Body of pancreas (tissue), 4 donors: Measurements from ENCODE around the gene RPS4Y1. TPM values are rescaled to one million over a fixed set of nuclear protein-coding genes. Genes with fewer than 3 reads are reported as not detected.

Source experiments
- ATAC-seq: fragments of 150-250 bp; one replicate; pipeline ENCODE4 v1.9.1; 2016
- DNase-seq, 4 donors: peaks; one replicate each; pipeline ENCODE4 v3.0.0-alpha.2; 2019
- H3K27ac ChIP-seq, 4 donors: fragments of 200-600 bp; sonication (generic); 1 replicate in 3 of 4; 2 replicates in 1 of 4; pipeline versions ENCODE4 v1.5.1 to v1.6.1; 2016 to 2019; ENCODE audit warnings: mild to moderate bottlenecking in 1 of 4, mixed read lengths in 1 of 4, moderate library complexity in 1 of 4
- H3K27me3 ChIP-seq, 2 donors: fragments of 200-600 bp; sonication (generic); one replicate each; pipeline ENCODE4 v1.6.0; 2016; ENCODE audit warnings: mild to moderate bottlenecking in 1 of 2
- H3K36me3 ChIP-seq, 2 donors: fragments of 200-600 bp; sonication (generic); replicated peaks in 1 of 2; 2 replicates each; pipeline ENCODE4 v1.5.1; 2016; ENCODE audit warnings: low read depth in 2 of 2; ENCODE audit not compliant: insufficient read depth in 1 of 2
- H3K4me1 ChIP-seq: fragments of 200-600 bp; sonication (generic); one replicate; pipeline ENCODE4 v1.6.0; 2016
- H3K4me3 ChIP-seq, 2 donors: fragments of 200-600 bp; sonication (generic); 1 replicate in 1 of 2; 2 replicates in 1 of 2; pipeline ENCODE4 v1.5.1; 2016 to 2019
- H3K9me3 ChIP-seq, 3 donors: fragments of 200-600 bp; sonication (generic); 1 replicate in 2 of 3; 2 replicates in 1 of 3; pipeline ENCODE4 v1.5.1; 2016
- POLR2A ChIP-seq, 3 donors: fragments of 450-650 bp; IDR thresholded peaks; one replicate each; pipeline ENCODE4 v1.6.1; 2016; ENCODE audit warnings: antibody characterized with exemption in 3 of 3, mild to moderate bottlenecking in 2 of 3
- WGBS, 2 donors: methylation state at CpG; one replicate each; pipeline ENCODE4 v1.1.5; 2017; 5-methylcytosine and 5-hydroxymethylcytosine counted together
- intact Hi-C: fragments of 100-400 bp; cut with DNase I; formaldehyde crosslinking; loops from one replicate; pipeline ENCODE4 v1.15.1; 2023
- total RNA-seq, 2 donors: library from RNA; depleted of rRNA; stranded (reverse); fragments of >200 nt; gene quantifications; one replicate each; pipeline ENCODE4 v1.1.0, GENCODE V29; 2016
- TF ChIP-seq, protein P1 (sequence below), 7 experiments: fragments of 450-650 bp in 4 of 7; fragments of 200-600 bp in 3 of 7; sonication (generic) in 3 of 7; IDR thresholded peaks; one replicate each; pipeline ENCODE4 v1.5.1; 2016 to 2019; ENCODE audit warnings: antibody characterized with exemption in 7 of 7

Gene RPS4Y1
- total RNA-seq, 2 donors from 2014 or later: not detected

DNA sequence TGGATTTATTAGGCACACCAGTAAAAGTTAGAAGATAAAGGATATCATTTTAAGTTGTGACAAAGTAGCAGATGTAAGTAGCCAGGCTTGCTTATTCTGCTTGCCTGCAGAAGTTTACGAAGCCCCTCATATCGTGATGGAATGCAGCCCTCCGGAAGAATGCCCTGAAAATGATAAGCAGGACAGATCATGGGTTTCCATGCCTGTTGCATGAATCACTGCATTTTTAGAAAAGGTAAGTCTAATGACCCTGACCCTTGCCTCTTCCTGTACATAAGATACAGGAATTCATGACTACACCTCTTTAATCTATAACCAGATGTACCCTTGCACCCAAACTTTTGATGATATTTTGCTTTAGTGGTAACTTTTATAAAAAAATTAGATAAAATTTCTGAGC is 16.9 kb upstream of the RPS4Y1 start:
- TF ChIP-seq, protein P1, sequence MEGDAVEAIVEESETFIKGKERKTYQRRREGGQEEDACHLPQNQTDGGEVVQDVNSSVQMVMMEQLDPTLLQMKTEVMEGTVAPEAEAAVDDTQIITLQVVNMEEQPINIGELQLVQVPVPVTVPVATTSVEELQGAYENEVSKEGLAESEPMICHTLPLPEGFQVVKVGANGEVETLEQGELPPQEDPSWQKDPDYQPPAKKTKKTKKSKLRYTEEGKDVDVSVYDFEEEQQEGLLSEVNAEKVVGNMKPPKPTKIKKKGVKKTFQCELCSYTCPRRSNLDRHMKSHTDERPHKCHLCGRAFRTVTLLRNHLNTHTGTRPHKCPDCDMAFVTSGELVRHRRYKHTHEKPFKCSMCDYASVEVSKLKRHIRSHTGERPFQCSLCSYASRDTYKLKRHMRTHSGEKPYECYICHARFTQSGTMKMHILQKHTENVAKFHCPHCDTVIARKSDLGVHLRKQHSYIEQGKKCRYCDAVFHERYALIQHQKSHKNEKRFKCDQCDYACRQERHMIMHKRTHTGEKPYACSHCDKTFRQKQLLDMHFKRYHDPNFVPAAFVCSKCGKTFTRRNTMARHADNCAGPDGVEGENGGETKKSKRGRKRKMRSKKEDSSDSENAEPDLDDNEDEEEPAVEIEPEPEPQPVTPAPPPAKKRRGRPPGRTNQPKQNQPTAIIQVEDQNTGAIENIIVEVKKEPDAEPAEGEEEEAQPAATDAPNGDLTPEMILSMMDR (IDR thresholded peaks at IDR 0.05): no peak
- no peak for TF ChIP-seq POLR2A (IDR thresholded peaks at IDR 0.05)
- WGBS, 2 donors: 43 to 48% methylated on average over 3 of the region's 3 CpGs
- ATAC-seq (no peak), DNase-seq (no peak)
- H3K27me3 ChIP-seq: no peaks in the 10 kb centered on the region
- no peak overlapping the region for H3K27ac ChIP-seq
- H3K4me3 ChIP-seq: no peak overlapping the region
- no peaks in the 10 kb centered on the region for H3K4me1 ChIP-seq
- no peaks in the 10 kb centered on the region for H3K36me3 ChIP-seq
- intact Hi-C loops: no loop called here
- no peaks in the 10 kb centered on the region for H3K9me3 ChIP-seq

DNA sequence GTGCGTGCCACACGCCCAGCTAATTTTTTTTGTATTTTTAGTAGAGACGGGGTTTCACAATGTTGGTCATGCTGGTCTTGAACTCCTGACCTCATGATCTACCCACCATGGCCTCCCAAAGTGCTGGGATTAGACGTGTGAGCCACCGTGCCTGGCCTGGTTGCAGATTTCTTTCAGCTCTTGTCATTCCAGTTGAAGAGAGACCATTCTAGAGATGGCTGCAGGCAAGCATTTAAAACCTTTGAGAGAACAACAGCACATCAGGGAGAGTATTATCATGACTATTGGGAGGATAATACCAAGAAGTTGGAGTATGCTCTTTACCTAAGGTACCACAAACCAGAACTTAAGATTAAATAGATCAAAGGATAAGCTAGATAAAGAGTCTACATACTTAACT is 12.9 kb upstream of the RPS4Y1 start:
- Histone ChIP-seq H3K4me3 (no peak overlapping the region), H3K27ac (no peak overlapping the region), H3K4me1 (no peaks in the 10 kb centered on the region), H3K9me3 (no peaks in the 10 kb centered on the region), H3K36me3 (no peaks in the 10 kb centered on the region), H3K27me3 (no peaks in the 10 kb centered on the region)
- no peak for TF ChIP-seq POLR2A (IDR thresholded peaks at IDR 0.05)
- TF ChIP-seq, protein P1 (IDR thresholded peaks at IDR 0.05): no peak
- DNase-seq (no peak), ATAC-seq (no peak)
- WGBS, 2 donors: 62 to 67% methylated on average over 4 to 5 of the region's 5 CpGs
- intact Hi-C loops: no loop called here

DNA sequence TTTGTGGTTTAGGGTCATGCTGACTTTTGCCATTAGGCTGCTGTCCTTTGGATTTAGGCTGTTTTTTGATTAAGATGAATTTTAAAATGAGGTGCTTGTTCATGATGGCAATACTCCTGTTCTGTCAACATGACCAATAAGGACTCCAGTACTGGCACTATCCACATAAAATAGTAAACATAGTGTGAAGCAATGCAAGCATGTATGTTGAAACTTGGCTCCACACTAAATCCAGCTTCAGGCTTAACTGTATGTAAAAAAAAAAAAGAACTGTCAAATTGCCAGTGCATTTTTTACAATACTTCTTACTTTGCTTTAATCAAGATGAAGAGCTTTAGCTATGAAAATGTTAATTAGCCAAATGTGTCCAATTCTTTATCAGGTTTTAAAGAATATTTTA is 6.2 kb upstream of the RPS4Y1 start:
- no peak for ATAC-seq
- no peak for DNase-seq
- Histone ChIP-seq H3K4me3 (no peak overlapping the region), H3K27ac (no peak overlapping the region), H3K27me3 (no peaks in the 10 kb centered on the region), H3K9me3 (no peaks in the 10 kb centered on the region), H3K4me1 (no peaks in the 10 kb centered on the region), H3K36me3 (no peaks in the 10 kb centered on the region)
- intact Hi-C loops: no loop called here
- TF ChIP-seq POLR2A (IDR thresholded peaks at IDR 0.05): no peak
- TF ChIP-seq, protein P1 (IDR thresholded peaks at IDR 0.05): no peak

DNA sequence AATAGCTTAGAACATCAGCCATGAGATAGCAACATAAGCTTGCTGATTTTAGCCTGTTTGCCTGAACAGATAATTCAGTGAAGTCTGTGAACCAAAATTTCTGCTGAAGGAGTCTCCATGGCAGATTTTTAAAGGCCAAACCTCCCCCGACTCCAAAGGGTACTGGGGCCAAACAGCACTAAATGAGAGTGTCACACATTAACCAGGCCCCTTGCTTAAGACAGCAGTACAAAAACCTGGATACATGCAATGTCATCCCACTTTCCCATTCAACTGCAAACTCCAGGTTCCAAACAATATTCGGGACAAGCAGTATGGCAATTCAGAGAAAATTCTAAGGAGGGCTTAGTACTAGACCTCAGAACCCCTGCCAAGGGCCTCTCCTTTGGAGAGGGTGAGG is 4.3 kb upstream of the RPS4Y1 start:
- TF ChIP-seq POLR2A (IDR thresholded peaks at IDR 0.05): no peak
- TF ChIP-seq, protein P1 (IDR thresholded peaks at IDR 0.05): no peak
- no peak for ATAC-seq
- WGBS, 2 donors: 42 to 60% methylated on average over 1 to 2 of the region's 2 CpGs
- intact Hi-C loops: no loop called here
- DNase-seq: no peak
- no peaks in the 10 kb centered on the region for H3K36me3 ChIP-seq
- H3K27ac ChIP-seq: no peak overlapping the region
- no peaks in the 10 kb centered on the region for H3K9me3 ChIP-seq
- H3K27me3 ChIP-seq: no peaks in the 10 kb centered on the region
- H3K4me1 ChIP-seq: peaks cover under 1% of the 10 kb centered on the region
- H3K4me3 ChIP-seq: no peak overlapping the region

DNA sequence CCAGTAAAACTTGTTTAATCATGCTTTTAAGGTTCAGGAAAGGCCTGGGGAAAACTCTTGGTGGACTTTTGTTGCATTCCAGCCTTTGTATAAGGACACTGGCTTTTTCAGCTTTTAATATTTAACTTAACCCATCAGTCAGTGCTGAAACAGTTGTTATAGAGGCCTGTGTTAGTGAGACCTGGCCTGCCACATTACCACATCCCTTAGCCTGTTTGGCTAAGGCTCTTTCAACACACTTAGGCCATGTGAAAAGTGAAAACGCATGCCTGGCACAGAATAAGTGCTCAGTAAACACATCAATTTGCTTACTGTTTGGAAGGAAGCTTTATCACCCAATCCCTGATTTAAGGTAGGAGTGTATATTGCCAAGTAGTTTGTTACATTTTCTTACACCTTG is 3.5 kb upstream of the RPS4Y1 start:
- Histone ChIP-seq H3K9me3 (no peaks in the 10 kb centered on the region), H3K27ac (no peak overlapping the region), H3K27me3 (no peaks in the 10 kb centered on the region), H3K4me1 (peaks cover 8% of the 10 kb centered on the region), H3K36me3 (no peaks in the 10 kb centered on the region), H3K4me3 (no peak overlapping the region)
- ATAC-seq: no peak
- DNase-seq: no peak
- TF ChIP-seq, protein P1 (IDR thresholded peaks at IDR 0.05): no peak
- no peak for TF ChIP-seq POLR2A (IDR thresholded peaks at IDR 0.05)
- 18 to 55% methylated on average over 1 of the region's 1 CpG for WGBS, 2 donors
- intact Hi-C loops: no loop called here
